GM12878 (cell line): Measurements from ENCODE around the gene PPAN.

Experiments
- EP300 ChIP-seq, 2 experiments: fragments of 150-350 bp in 1 of 2; IDR thresholded peaks; 2 replicates each; pipeline ENCODE4 v1.6.1; 2011 to 2012; ENCODE audit warnings: low read depth in 2 of 2, low read length in 2 of 2, borderline replicate concordance in 1 of 2, improper control_type of control experiment in 1 of 2, inconsistent platforms in 1 of 2; ENCODE audit not compliant: control insufficient read depth in 1 of 2
- MAX ChIP-seq: IDR thresholded peaks from 2 replicates; pipeline ENCODE4 v1.6.1; 2012; ENCODE audit warnings: low read depth, low read length, improper control_type of control experiment

- TF ChIP-seq EP300 (IDR thresholded peaks at IDR 0.05; ENCODE audit: borderline replicate concordance in 1 of 2, control insufficient read depth in 1 of 2, low read depth in 2 of 2, low read length in 2 of 2) (no peak), MAX (no peak)
These were observed 10.9 kb downstream of the PPAN start for GRCh38 chr19:10116866-10117616.
